Caco-2 (cell line): Measurements from ENCODE around the gene SLC35G2. TPM values are rescaled to one million over a fixed set of nuclear protein-coding genes. Genes with fewer than 3 reads are reported as not detected.

Experiments
- Bru-seq: library from RNA; stranded (reverse); fragments of 400-500 nt; gene quantifications from one replicate; lab custom pipeline; 2021; lab: Mats Ljungman, UMichigan
- BruChase-seq, 2 experiments: library from RNA; stranded (reverse); fragments of 400-500 nt; gene quantifications; one replicate each; lab custom pipeline; 2021; lab: Mats Ljungman, UMichigan
- BruUV-seq: library from RNA; stranded (reverse); fragments of 400-500 nt; replicated peaks from 2 replicates; lab custom pipeline; 2021; lab: Mats Ljungman, UMichigan
- CTCF ChIA-PET: fragments of 300-600 bp; sonication (Branson Sonifier 250); formaldehyde crosslinking; loops from one replicate; lab custom pipeline; 2022; ENCODE audit warnings: antibody characterized with exemption; lab: Charles Lee
- POLR2A ChIA-PET: fragments of 300-600 bp; sonication (Branson Sonifier 250); formaldehyde crosslinking; loops from one replicate; lab custom pipeline; 2022; ENCODE audit warnings: antibody characterized with exemption; lab: Charles Lee
- DNase-seq, 2 experiments: peaks; one replicate each; pipeline versions ENCODE4 v3.0.0 to v3.0.0-alpha.2; 2020 to 2022
- H3K27me3 ChIP-seq: replicated peaks from 2 replicates; pipeline ENCODE4 v1.6.0; 2011; ENCODE audit warnings: low read length; ENCODE audit not compliant: control insufficient read depth, insufficient read depth
- H3K36me3 ChIP-seq: 2 replicates; pipeline ENCODE4 v1.5.1; 2011; ENCODE audit warnings: low read length; ENCODE audit not compliant: control insufficient read depth, insufficient read depth
- H3K4me1 ChIP-seq: fragments of 250-450 bp; sonication (Bioruptor Pico); 2 replicates; pipeline ENCODE4 v1.5.1; 2020; ENCODE audit warnings: mild to moderate bottlenecking
- H3K4me3 ChIP-seq: 2 replicates; pipeline ENCODE4 v1.5.1; 2011; ENCODE audit warnings: low read depth, mild to moderate bottlenecking, control low read depth, low read length
- H3K9me3 ChIP-seq: fragments of 250-450 bp; sonication (Bioruptor Pico); 2 replicates; pipeline ENCODE4 v1.5.1; 2020; ENCODE audit warnings: mild to moderate bottlenecking, moderate library complexity
- H3K27ac Mint-ChIP-seq: one replicate; pipeline ENCODE4 v1.8.0; 2022; ENCODE audit warnings: mixed read lengths; ENCODE audit not compliant: unreplicated experiment
- H3K27me3 Mint-ChIP-seq: one replicate; pipeline ENCODE4 v1.8.0; 2022; ENCODE audit warnings: mixed read lengths; ENCODE audit not compliant: insufficient read depth, unreplicated experiment
- H3K36me3 Mint-ChIP-seq: one replicate; pipeline ENCODE4 v1.8.0; 2022; ENCODE audit warnings: mild to moderate bottlenecking, mixed read lengths; ENCODE audit not compliant: insufficient read depth, unreplicated experiment
- H3K4me1 Mint-ChIP-seq: one replicate; pipeline ENCODE4 v1.8.0; 2022; ENCODE audit warnings: low read depth, mixed read lengths; ENCODE audit not compliant: unreplicated experiment
- H3K4me3 Mint-ChIP-seq: one replicate; pipeline ENCODE4 v1.8.0; 2022; ENCODE audit warnings: mild to moderate bottlenecking, moderate library complexity, mixed read lengths; ENCODE audit not compliant: unreplicated experiment
- H3K9me3 Mint-ChIP-seq: one replicate; pipeline ENCODE4 v1.8.0; 2022; ENCODE audit warnings: mixed read lengths; ENCODE audit not compliant: unreplicated experiment
- CTCF ChIP-seq, 2 experiments: fragments of 200-600 bp in 1 of 2; IDR thresholded peaks; 1 replicate in 1 of 2; 2 replicates in 1 of 2; pipeline versions ENCODE4 v1.5.1 to v1.8.0; 2011 to 2022; ENCODE audit warnings: antibody characterized with exemption in 1 of 2, control low read depth in 1 of 2, inconsistent platforms in 1 of 2, low read depth in 1 of 2, low read length in 1 of 2, mild to moderate bottlenecking in 1 of 2, moderate library complexity in 1 of 2; ENCODE audit not compliant: insufficient read depth in 1 of 2, severe bottlenecking in 1 of 2, unreplicated experiment in 1 of 2
- intact Hi-C: fragments of 100-400 bp; cut with micrococcal nuclease; formaldehyde crosslinking; loops from one replicate; pipeline ENCODE4 v1.10.0; 2022; ENCODE audit not compliant: unreplicated experiment
- long read RNA-seq: library from polyadenylated mRNA; stranded (forward); transcript quantifications from one replicate; pipeline ENCODE4 v2.0.0, GENCODE V29; 2022
- total RNA-seq: library from RNA; stranded (reverse); gene quantifications from 2 replicates; pipeline ENCODE4 v1.2.3, GENCODE V29; 2022

SLC35G2 gene
- 3.8 and 4.2 TPM in 2 replicates for total RNA-seq
- percentile 57 among the genes with signal in this experiment for Bru-seq, nascent RNA
- percentile 59 among the genes with signal in this experiment for BruChase-seq, experiment 1, labeled RNA remaining after a 2-hour chase
- percentile 58 among the genes with signal in this experiment for BruChase-seq, experiment 2, labeled RNA remaining after a 6-hour chase
- long read RNA-seq, partial matches to known transcripts, result 2 of 12 reads
- long read RNA-seq, other reads (novel, unspliced or antisense), result 6 of 12 reads

- ChIA-PET CTCF (no interaction called here), POLR2A (no interaction called here)
- Mint-ChIP-seq H3K27me3 (no peaks in the 10 kb centered on the region), H3K4me3 (peak within 1 kb of the TSS; percentile 93), H3K27ac (peak within 1 kb of the TSS; percentile 70), H3K9me3 (peaks cover 10% of the 10 kb centered on the region), H3K4me1 (no peaks in the 10 kb centered on the region), H3K36me3 (no peaks in the 10 kb centered on the region)
- Histone ChIP-seq H3K9me3 (no peaks in the 10 kb centered on the region), H3K36me3 (no peaks in the 10 kb centered on the region), H3K4me3 (peak within 1 kb of the TSS; percentile 59), H3K27me3 (no peaks in the 10 kb centered on the region), H3K4me1 (0 out of 2 replicates have a peak, but pooled peaks cover 4% of the 10 kb centered on the region)
- BruUV-seq, result no TSS peak
- no peak for TF ChIP-seq CTCF (IDR thresholded peaks at IDR 0.05; ENCODE audit: insufficient read depth in 1 of 2, low read depth in 1 of 2, low read length in 1 of 2, severe bottlenecking in 1 of 2, unreplicated experiment in 1 of 2)
- intact Hi-C loops, result loop anchor here (5.0 kb wide), 1 partner anchor 37 kb away; no protein-coding TSS in a partner anchor
- peak in 1 of 2 experiments; percentile 51 for DNase-seq
Measured at GRCh38 chr3:136818769-136819391, at the start of gene SLC35G2. Gene SLC35G2, plus strand, starts transcription at chr3:136819126. Its CDS starts 35,335 bp downstream, at chr3:136854461.

GRCh38 chr3:136772709-136773108 is 46.2 kb upstream of the SLC35G2 start:
- Histone ChIP-seq H3K9me3 (no peaks in the 10 kb centered on the region), H3K4me1 (no peaks in the 10 kb centered on the region), H3K27me3 (no peaks in the 10 kb centered on the region), H3K36me3 (no peaks in the 10 kb centered on the region), H3K4me3 (no peak overlapping the region)
- H3K4me1 Mint-ChIP-seq, result no peaks in the 10 kb centered on the region
- intact Hi-C loops, result no loop called here
- ChIA-PET POLR2A (no interaction called here), CTCF (no interaction called here)
- H3K36me3 Mint-ChIP-seq, result no peaks in the 10 kb centered on the region
- no TSS peak for BruUV-seq
- no peak for TF ChIP-seq CTCF (IDR thresholded peaks at IDR 0.05; ENCODE audit: insufficient read depth in 1 of 2, low read depth in 1 of 2, low read length in 1 of 2, severe bottlenecking in 1 of 2, unreplicated experiment in 1 of 2)
- no peak for DNase-seq
- H3K9me3 Mint-ChIP-seq, result no peaks in the 10 kb centered on the region
- no peak overlapping the region for H3K27ac Mint-ChIP-seq
- no peaks in the 10 kb centered on the region for H3K27me3 Mint-ChIP-seq
- H3K4me3 Mint-ChIP-seq, result no peak overlapping the region

GRCh38 chr3:136778865-136779264 is 40.1 kb upstream of the SLC35G2 start:
- Mint-ChIP-seq H3K4me1 (peaks cover 13% of the 10 kb centered on the region), H3K9me3 (no peaks in the 10 kb centered on the region), H3K4me3 (no peak overlapping the region), H3K27me3 (no peaks in the 10 kb centered on the region), H3K27ac (peak overlapping the region; percentile 36), H3K36me3 (no peaks in the 10 kb centered on the region)
- no TSS peak for BruUV-seq
- ChIA-PET POLR2A (interaction anchor here (1.1 kb wide), 1 partner anchor 26 kb away, joined by 7 read pairs; the partner anchor contains the start of gene STAG1), CTCF (no interaction called here)
- no peaks in the 10 kb centered on the region for H3K27me3 ChIP-seq
- no peaks in the 10 kb centered on the region for H3K9me3 ChIP-seq
- TF ChIP-seq CTCF (IDR thresholded peaks at IDR 0.05; ENCODE audit: insufficient read depth in 1 of 2, low read depth in 1 of 2, low read length in 1 of 2, severe bottlenecking in 1 of 2, unreplicated experiment in 1 of 2), result no peak
- intact Hi-C loops, result no loop called here
- H3K4me3 ChIP-seq, result no peak overlapping the region
- H3K36me3 ChIP-seq, result no peaks in the 10 kb centered on the region
- H3K4me1 ChIP-seq, result peaks cover 29% of the 10 kb centered on the region
- DNase-seq, result peak; percentile 47 to 68
